Activated gamma-delta T cell (primary cell): ENCODE measurements around the gene TSG101.

Source experiments
- DNase-seq: peaks from one replicate; lab custom pipeline; 2025; lab: John Stamatoyannopoulos, UW
- total RNA-seq, 2 donors: gene quantifications; one replicate each; lab custom pipeline; 2026; lab: John Stamatoyannopoulos, UW

The TSG101 gene, protein sequence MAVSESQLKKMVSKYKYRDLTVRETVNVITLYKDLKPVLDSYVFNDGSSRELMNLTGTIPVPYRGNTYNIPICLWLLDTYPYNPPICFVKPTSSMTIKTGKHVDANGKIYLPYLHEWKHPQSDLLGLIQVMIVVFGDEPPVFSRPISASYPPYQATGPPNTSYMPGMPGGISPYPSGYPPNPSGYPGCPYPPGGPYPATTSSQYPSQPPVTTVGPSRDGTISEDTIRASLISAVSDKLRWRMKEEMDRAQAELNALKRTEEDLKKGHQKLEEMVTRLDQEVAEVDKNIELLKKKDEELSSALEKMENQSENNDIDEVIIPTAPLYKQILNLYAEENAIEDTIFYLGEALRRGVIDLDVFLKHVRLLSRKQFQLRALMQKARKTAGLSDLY
- total RNA-seq = 36.4 to 43.4 reads per million in 2 donors

GRCh38 chr11:18526521-18527296 lies at the start of gene TSG101:
Gene TSG101 (minus strand): TSS chr11:18526942. CDS start chr11:18526816, 126 bp downstream.
- peak; percentile 82 for DNase-seq

GRCh38 chr11:18575361-18575760 lies 48.6 kb upstream of the TSG101 start:
- no peak for DNase-seq

DNA sequence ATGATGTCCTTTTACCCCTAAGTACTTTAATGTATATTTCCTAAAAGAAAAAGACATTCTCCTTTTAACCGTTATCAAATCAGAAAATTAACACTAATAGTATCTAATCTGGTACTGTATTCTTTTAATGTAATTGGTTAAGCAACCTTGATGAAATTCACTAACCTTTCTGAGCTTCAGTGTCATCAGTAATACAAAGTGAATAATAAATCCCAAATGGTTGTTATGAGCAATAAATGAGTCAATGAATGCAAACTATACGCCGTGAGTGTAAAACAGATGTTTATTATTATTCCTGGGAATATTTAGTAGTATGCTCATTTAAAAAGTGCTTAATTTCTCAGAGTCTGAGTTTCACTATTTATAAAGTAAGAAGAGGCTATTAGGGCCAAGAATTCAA lies 40.3 kb upstream of the TSG101 start:
- no peak for DNase-seq

DNA sequence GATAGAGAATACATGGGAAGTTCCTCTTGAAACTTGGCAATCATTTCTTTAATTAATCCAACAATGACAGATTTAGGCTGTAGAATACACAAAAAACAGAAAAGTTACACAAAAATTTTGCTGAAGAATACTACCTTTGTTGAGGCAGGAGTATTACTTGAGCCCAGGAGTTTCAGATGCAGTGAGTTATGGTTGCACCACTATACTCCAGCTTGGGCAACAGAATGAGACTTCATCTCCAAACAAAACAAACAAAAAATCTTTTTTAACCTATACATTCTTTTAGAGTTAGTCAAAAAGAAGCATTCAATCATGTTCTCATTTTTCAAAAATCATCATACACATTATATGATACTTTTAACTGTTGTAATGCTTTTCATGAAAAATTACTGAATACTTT lies 39.7 kb upstream of the TSG101 start:
- DNase-seq = no peak

GRCh38 chr11:18564149-18564548 lies 37.4 kb upstream of the TSG101 start:
- DNase-seq = no peak

GRCh38 chr11:18563090-18563730 lies 36.5 kb upstream of the TSG101 start:
- no peak for DNase-seq

GRCh38 chr11:18548001-18548400 lies 21.3 kb upstream of the TSG101 start:
- DNase-seq = no peak

- DNase-seq = no peak
These were observed 13.7 kb upstream of the TSG101 start for GRCh38 chr11:18540207-18541009.

- DNase-seq = no peak
These were observed 9.5 kb upstream of the TSG101 start for GRCh38 chr11:18536209-18536608.

GRCh38 chr11:18534245-18534644 lies 7.5 kb upstream of the TSG101 start:
- no peak for DNase-seq

GRCh38 chr11:18533365-18533764 lies 6.6 kb upstream of the TSG101 start:
- no peak for DNase-seq

DNA sequence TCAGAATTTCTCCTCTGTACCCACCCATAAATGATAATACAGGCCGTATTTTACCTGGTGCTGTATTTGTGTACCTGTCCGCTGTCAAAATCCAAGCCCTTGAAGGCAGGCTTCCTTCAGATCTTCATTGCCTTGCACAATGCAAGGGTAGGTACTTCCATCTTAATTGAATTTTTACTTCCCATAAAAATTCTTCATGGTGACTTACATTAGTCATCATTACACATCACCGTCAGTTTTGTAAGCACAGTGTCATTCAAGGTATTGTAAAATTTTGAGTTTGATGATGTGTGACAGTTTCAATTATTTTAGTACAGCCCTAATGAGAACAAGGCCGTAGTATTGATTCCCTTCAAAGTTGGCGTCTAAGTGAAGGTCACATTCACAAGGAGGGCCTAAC lies 770 bp upstream of the TSG101 start:
- DNase-seq = no peak

DNA sequence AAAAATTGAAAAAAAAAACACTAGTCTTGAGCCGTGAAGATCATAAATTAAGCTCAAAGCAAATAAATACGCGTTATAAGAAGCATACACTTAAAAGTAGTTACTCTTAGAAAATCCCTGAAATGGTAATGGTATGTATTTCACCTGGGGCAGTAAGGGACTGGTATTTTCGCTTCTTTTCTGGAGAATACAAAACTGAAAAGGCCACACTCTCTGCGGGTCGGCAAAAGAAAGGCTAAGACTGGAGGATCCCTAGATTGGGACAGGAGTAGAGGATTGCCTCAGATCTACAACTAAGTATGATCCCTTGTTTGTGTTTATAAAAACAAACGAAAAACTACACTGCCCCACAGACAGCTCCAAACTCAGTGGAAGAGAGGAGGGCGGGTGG lies 617 bp downstream of the TSG101 start:
- DNase-seq = no peak

- DNase-seq = no peak
These were observed 2.5 kb downstream of the TSG101 start for GRCh38 chr11:18524248-18524647.

- DNase-seq = no peak
These were observed 3.7 kb downstream of the TSG101 start for GRCh38 chr11:18523084-18523483.

DNA sequence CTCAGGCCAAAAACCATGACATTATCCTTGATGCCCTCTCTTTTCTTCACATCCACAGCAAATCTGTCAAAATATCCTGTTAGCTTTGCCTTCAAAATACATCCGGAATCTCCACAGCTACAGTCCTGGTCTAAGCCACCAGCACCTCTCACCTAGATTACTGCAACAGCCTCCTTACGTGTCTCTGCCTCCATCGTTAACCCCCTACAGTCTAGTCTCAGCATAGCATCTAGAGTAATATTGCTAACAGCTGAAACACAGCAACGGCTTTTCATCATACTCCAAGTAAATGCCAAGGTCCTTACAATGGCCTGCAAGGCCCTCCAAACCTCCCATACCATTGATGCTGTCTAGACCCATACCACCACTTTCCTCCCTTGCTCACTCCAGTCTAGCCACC lies 4.4 kb downstream of the TSG101 start:
- no peak for DNase-seq

- DNase-seq = no peak
These were observed 5.6 kb downstream of the TSG101 start for GRCh38 chr11:18521122-18521521.

- no peak for DNase-seq
These were observed 24.4 kb downstream of the TSG101 start for GRCh38 chr11:18502352-18502751.

DNA sequence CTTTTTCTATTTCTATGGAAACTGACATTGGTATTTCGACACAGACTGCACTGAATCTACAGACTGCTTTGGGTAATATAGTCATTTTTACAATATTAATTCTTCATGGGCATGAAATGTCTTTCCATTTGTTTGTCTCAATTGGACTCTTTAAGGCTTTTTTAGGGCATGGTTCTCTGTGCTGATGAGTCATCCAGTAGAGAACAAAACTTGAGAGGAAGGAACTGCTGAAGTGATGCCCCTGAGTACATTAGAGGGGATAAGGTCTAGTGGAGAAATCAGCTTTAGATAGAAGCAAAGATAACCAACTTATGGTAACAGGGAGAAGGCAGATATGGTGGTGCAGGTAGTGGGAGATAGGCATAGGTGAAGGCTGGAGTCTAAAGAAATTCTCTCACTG lies 25.1 kb downstream of the TSG101 start:
- DNase-seq = no peak

DNA sequence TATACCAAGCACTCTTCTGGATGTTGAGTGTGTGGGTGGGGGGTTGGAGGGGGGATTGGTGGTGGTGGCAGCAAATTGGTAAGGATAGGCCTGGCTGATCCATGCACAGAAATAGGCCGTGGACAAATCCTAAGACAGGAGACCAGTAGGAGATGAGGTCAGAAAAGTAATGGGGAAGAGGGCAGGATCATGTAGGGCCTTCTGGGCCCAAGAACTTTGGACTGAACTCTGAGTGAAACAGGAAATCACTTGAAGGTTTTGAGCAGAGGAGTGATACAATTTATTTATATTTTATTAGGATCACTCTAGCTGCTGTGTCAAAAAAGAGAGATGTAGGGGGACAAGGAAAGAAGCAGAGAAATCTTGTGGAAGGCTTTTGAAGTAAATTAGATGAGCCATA lies 28.7 kb downstream of the TSG101 start:
- DNase-seq = no peak

- no peak for DNase-seq
These were observed 31.0 kb downstream of the TSG101 start for GRCh38 chr11:18495703-18496102.

DNA sequence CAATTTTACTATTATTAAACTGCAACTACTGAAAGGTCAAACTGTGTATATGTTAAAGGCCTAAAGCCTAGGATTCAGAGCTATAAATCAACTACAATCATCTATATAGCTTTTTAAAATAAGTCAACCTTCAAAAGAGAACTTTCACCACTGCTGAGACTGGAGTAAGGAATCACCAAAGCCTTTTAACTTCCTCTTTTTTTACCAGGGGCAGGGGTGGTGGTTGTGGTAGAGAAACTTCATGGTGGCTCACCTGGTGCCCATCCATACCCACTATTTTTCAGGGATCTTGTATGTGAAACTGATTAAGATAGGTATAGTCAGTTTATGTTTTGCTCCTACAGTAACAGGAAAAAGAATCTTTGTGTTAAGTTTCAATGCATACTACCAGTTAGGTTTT lies 31.5 kb downstream of the TSG101 start:
- no peak for DNase-seq
